ENCODE data around the gene FRY.

- TF ChIP-seq CTCF (IDR thresholded peaks at IDR 0.05) (no peak), EZH2 (IDR thresholded peaks at IDR 0.05; ENCODE audit: borderline replicate concordance, insufficient read depth, low read depth, low read length, poor library complexity, severe bottlenecking) (no peak)
Measured at GRCh38 chr13:32135655-32136054, 104.1 kb downstream of the FRY start.

Data from B cell (primary cell).